HEK293 (cell line): ENCODE measurements around the gene IPCEF1.

Experiments
- REPIN1 ChIP-seq: fragments of 450-650 bp; formaldehyde crosslinking; IDR thresholded peaks from 2 replicates; pipeline ENCODE4 v1.5.1; 2017; ENCODE audit warnings: missing biosample characterization, missing genetic modification characterization, low read depth
- ZNF473 ChIP-seq: fragments of 450-650 bp; formaldehyde crosslinking; IDR thresholded peaks from 2 replicates; pipeline ENCODE4 v1.5.1; 2017; ENCODE audit warnings: missing biosample characterization, missing genetic modification characterization
- TF ChIP-seq, protein P1 (sequence below): fragments of 450-650 bp; formaldehyde crosslinking; IDR thresholded peaks from 2 replicates; pipeline ENCODE4 v1.5.1; 2016; ENCODE audit warnings: missing biosample characterization, missing genetic modification characterization

DNA sequence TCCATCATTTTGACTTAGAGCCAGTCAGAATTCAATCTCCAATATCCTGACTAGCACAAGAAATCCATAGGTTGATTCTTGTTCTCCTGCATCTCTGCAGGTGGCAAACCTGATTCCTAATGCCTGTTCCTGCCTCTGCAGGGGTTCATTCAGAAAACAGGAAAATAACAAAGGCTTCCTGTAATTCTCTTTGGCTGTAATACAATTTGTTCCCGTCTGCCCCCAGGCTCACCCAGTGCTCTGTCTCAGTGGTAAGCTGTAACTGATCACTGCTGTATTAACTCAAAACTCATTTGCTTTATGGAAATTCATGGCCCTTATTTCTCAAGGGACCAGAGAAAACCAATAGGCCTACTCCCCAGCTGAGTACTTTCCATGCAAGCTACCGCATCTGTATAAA lies 228.9 kb downstream of the IPCEF1 start:
- TF ChIP-seq REPIN1 (tag by site-specific recombination) (no peak), ZNF473 (tag by site-specific recombination) (no peak)
- TF ChIP-seq, protein P1, sequence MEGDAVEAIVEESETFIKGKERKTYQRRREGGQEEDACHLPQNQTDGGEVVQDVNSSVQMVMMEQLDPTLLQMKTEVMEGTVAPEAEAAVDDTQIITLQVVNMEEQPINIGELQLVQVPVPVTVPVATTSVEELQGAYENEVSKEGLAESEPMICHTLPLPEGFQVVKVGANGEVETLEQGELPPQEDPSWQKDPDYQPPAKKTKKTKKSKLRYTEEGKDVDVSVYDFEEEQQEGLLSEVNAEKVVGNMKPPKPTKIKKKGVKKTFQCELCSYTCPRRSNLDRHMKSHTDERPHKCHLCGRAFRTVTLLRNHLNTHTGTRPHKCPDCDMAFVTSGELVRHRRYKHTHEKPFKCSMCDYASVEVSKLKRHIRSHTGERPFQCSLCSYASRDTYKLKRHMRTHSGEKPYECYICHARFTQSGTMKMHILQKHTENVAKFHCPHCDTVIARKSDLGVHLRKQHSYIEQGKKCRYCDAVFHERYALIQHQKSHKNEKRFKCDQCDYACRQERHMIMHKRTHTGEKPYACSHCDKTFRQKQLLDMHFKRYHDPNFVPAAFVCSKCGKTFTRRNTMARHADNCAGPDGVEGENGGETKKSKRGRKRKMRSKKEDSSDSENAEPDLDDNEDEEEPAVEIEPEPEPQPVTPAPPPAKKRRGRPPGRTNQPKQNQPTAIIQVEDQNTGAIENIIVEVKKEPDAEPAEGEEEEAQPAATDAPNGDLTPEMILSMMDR (tag by site-specific recombination), result no peak
